Measurements from ENCODE around the gene FNBP1.

Gene FNBP1

DNA sequence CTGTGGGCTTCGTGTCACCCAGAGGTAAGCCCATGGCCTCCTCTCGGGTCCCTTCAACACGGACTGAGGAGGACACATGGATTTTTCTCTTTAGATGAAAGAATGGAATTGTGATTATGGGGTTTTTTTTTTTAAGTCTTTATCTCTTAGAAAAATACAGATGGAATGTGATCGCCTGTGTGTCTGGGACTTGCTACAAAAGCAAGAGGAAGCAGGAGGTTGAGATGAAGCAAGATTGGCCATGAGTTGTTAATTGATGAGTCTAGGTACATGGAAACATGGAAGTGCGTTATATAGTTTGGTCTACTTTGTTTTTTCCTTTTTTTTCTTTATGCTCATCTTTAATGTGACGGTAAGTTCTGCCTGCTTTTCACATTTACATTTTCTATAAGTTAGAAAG, 193.1 kb downstream of the FNBP1 start:
- no peak for DNase-seq

DNA sequence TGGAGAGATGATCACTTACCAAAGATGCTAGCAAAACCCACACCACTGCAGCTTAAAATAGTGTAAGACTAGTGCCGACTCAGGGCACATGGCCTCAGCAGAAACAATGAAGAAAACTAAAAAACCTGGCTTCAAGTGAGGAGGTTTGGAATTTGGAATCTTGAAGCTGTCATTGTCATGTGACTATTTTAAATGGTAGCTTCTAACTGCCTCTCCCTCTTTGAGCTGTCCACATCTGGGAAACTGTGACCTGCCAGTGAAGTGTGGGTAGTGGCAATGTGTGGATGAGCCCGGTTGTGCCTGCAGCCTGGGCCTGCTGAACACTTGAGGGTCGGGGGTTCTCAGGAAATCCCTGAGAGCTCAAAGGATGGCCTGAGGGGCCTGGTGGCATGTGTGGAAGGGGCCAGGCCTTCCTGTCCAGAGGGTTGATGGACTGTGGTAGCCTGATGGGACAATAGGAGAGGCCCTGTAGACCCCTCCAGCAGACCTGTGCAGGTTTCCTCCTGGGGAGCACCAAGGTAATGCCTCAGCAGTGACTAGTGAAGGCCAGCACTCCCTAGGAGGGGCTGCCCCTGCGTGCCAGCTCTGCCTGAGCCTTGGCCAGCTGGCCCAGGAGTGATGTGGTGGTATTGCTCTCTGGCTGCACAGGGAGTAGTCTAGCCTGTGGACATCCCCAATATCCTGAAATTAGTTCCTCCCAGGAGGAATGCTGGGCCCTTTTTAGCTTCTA, 194.1 kb downstream of the FNBP1 start:
- DNase-seq, result no peak

DNA sequence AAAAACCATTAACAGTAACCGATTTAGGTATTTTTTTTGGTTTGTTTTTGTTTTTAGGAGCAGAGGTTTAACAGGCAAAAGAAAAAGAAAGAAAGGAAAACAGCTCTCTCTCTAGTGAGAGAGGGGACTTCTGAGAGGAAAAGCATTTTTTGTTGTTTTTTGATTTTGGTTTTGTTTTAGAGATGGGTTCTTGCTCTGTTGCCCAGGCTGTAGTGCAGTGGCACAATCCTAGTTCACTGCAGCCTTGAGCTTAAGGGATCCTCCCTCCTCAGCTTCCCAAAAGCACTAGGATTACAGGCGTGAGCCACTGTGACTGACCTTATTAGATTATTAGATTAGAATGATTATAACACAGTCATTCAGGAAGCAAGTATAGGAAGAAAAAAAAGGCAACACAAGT, 197.6 kb downstream of the FNBP1 start:
- DNase-seq, result no peak

DNA sequence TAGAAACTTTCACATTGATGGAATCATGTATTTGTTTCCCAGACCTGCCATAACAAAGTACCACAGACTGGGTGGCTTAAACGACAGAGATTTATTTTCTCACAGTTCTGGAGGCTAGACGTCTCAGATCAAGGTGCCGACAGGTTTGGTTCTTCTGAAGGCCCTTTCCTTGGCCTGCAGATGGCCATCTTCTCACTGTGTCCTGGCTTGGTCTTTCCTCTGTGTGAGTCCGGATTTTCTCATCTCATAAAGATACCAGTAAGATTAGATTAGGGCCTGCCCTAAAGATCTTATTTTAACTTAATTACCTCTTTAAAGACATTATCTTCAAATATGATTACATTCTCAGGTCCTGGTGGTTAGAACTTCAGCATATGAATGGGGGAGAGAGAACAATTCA, 201.9 kb downstream of the FNBP1 start:
- no peak for DNase-seq

DNA sequence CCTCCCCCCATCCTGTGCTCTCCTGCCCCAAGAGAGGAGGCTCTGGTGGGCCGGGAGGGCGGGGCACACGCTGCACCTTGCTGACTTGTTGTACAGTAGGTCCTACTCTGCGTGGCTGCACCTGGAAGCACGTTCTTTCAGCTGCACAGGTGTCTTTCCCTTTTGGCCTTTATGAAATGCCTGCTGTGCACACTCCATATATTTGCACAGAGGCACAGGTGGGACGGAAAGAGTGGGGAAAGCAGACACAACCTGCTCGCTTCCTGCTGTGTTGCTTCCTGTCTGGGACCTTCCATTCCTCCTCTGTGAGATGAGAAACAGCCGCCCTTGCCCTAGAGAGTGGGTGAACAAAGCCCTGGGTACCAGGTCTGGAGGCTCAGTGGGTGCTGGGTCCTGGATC, 203.0 kb downstream of the FNBP1 start:
- DNase-seq, result no peak

DNA sequence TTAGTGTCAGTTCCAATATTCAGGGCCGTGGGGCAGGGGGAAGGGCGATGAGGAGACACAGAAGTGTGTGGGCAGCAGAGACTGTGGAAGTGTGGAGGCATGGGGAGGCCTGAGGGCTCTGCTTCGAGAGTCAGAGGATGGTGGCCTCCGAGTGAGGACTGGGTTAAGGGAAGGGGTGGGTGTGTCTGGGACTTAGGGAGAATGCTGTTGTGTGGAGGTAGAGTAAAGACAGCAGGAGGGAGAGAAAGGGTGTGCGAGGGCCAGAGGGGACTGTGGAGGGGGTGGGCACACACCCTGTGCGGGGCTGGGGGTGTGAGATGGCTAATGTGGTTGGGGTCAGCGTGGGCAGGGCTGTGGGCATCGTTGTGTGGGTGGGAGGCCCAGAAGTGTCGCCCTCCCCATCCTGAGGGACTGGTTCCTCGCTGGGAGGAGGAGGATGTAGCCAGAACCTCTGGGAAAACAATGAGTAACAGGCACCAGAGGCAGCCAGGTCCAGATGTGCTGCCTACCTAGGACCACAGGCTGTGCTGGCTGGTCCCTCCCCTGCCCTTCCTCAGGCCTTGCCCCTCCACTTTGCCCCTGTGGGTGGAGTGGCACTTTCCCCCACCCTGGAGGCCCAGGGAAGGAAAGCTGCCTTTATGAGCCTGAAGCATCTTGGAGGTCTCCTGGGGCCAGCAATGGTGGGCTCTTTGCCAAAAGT, 203.5 kb downstream of the FNBP1 start:
- DNase-seq, result no peak

DNA sequence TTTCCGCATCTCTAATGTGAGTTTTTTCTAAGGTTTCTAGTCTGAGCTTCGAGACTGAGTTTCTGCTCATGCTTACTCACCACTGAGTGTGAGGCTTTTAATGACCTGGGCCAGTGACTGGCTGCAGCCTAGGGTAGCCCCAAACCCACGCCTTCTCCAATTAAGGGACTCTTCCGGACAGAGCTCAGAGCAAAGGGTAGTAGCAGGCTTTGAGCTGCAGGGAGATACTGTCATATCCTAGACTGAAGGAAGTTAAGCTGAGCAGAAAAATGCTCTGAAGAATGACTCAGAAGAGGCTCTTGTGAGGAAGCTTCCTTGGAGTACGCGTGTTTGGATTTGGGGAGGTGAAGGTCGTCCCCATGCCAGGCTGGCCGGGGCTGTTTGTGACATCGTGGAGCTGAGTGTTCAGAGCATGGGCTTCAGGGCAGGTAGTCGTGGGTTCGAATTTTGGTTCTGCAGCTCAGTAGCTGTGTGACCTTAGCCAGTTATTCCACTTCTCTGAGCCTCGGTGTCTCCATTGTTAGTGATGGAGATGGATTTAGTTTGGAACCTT, 204.2 kb downstream of the FNBP1 start:
- DNase-seq, result no peak

Measured in NCI-H446 (cell line).